GM23338 (cell line): Measurements from ENCODE around the gene RAC3. TPM values are rescaled to one million over a fixed set of nuclear protein-coding genes. Genes with fewer than 3 reads are reported as not detected.

Source experiments
- ATAC-seq: fragments of 200-7000 bp; cut with Tn5 transposase; 3 replicates; pipeline ENCODE4 v1.9.1; 2020
- DNase-seq: peaks from one replicate; pipeline ENCODE4 v3.0.0-alpha.2; 2015; ENCODE audit warnings: low spot score
- H2AFZ ChIP-seq: fragments of 200-600 bp; sonication (generic); 2 replicates; pipeline ENCODE4 v1.8.0; 2016; ENCODE audit warnings: antibody characterized with exemption, mild to moderate bottlenecking, moderate library complexity
- H3F3A ChIP-seq: fragments of 200-600 bp; sonication (generic); replicated peaks from 2 replicates; pipeline ENCODE4 v1.8.0; 2017; ENCODE audit warnings: antibody characterized with exemption, mixed run types, low read depth
- H3K27ac ChIP-seq: fragments of 200-600 bp; sonication (generic); 2 replicates; pipeline ENCODE4 v1.6.1; 2016; ENCODE audit warnings: low read depth
- H3K27me3 ChIP-seq: fragments of 200-600 bp; sonication (generic); 2 replicates; pipeline ENCODE4 v1.8.0; 2016; ENCODE audit warnings: mild to moderate bottlenecking, mixed run types, moderate library complexity; ENCODE audit not compliant: insufficient read depth
- H3K36me3 ChIP-seq: fragments of 200-600 bp; sonication (generic); 2 replicates; pipeline ENCODE4 v1.8.0; 2016; ENCODE audit warnings: mild to moderate bottlenecking; ENCODE audit not compliant: insufficient read depth
- H3K4me1 ChIP-seq: fragments of 200-600 bp; sonication (generic); 2 replicates; pipeline ENCODE4 v1.8.0; 2016; ENCODE audit warnings: mild to moderate bottlenecking, moderate library complexity; ENCODE audit not compliant: insufficient read depth
- H3K4me2 ChIP-seq: fragments of 200-600 bp; sonication (generic); 2 replicates; pipeline ENCODE4 v1.7.1; 2017; ENCODE audit warnings: mixed run types
- H3K4me3 ChIP-seq: fragments of 200-600 bp; sonication (generic); 2 replicates; pipeline ENCODE4 v1.6.1; 2016; ENCODE audit warnings: mixed run types
- H3K79me2 ChIP-seq: fragments of 200-600 bp; sonication (generic); replicated peaks from 2 replicates; pipeline ENCODE4 v1.8.0; 2017; ENCODE audit warnings: mild to moderate bottlenecking; ENCODE audit not compliant: insufficient read depth
- H3K9me2 ChIP-seq: fragments of 200-600 bp; sonication (generic); 2 replicates; pipeline ENCODE4 v1.8.0; 2017; ENCODE audit not compliant: insufficient read depth
- H4K20me1 ChIP-seq: fragments of 200-600 bp; sonication (generic); replicated peaks from 2 replicates; pipeline ENCODE4 v1.8.0; 2017; ENCODE audit warnings: mild to moderate bottlenecking; ENCODE audit not compliant: insufficient read depth
- H3K27ac Mint-ChIP-seq: 2 replicates; pipeline ENCODE4 v1.8.0; 2020; ENCODE audit warnings: inconsistent platforms, mild to moderate bottlenecking, moderate library complexity, mixed read lengths
- H3K27me3 Mint-ChIP-seq: 3 replicates; pipeline ENCODE4 v1.8.0; 2022; ENCODE audit warnings: low read depth, mild to moderate bottlenecking, moderate library complexity, mixed read lengths, inconsistent platforms; ENCODE audit not compliant: insufficient read depth, poor library complexity
- H3K36me3 Mint-ChIP-seq: 3 replicates; pipeline ENCODE4 v1.8.0; 2021; ENCODE audit warnings: low read depth, mild to moderate bottlenecking, inconsistent platforms, moderate library complexity, mixed read lengths
- H3K4me1 Mint-ChIP-seq: 3 replicates; pipeline ENCODE4 v1.8.0; 2020; ENCODE audit warnings: mild to moderate bottlenecking, inconsistent platforms, mixed read lengths
- H3K4me3 Mint-ChIP-seq: 3 replicates; pipeline ENCODE4 v1.8.0; 2021; ENCODE audit warnings: moderate library complexity, mild to moderate bottlenecking, inconsistent platforms, mixed read lengths
- H3K9me3 Mint-ChIP-seq: 3 replicates; pipeline ENCODE4 v1.8.0; 2020; ENCODE audit warnings: moderate library complexity, mild to moderate bottlenecking, inconsistent platforms, mixed read lengths
- CREB1 ChIP-seq: fragments of 250-450 bp; sonication (Bioruptor Pico); IDR thresholded peaks from 2 replicates; pipeline ENCODE4 v1.5.0; 2020; ENCODE audit warnings: low read depth, mild to moderate bottlenecking, moderate library complexity
- CTCF ChIP-seq, 2 experiments: fragments of 200-600 bp in 1 of 2; sonication (generic) in 1 of 2; conservative IDR thresholded peaks; 2 replicates each; pipeline versions ENCODE4 v1.5.1 to v1.6.1; 2016 to 2017; ENCODE audit warnings: antibody characterized with exemption in 2 of 2, low read depth in 2 of 2, mild to moderate bottlenecking in 2 of 2, moderate library complexity in 1 of 2
- ETS1 ChIP-seq: IDR thresholded peaks from 2 replicates; pipeline ENCODE4 v1.6.1; 2016; ENCODE audit warnings: antibody characterized with exemption
- EZH2 ChIP-seq: fragments of 200-600 bp; sonication (generic); IDR thresholded peaks from one replicate; pipeline ENCODE4 v1.8.0; 2017; ENCODE audit warnings: antibody characterized with exemption, mild to moderate bottlenecking, low read depth; ENCODE audit not compliant: unreplicated experiment
- EZH2phosphoT487 ChIP-seq: fragments of 200-600 bp; sonication (generic); IDR thresholded peaks from one replicate; pipeline ENCODE4 v1.8.1; 2018; ENCODE audit warnings: antibody characterized with exemption; ENCODE audit not compliant: unreplicated experiment
- JUNB ChIP-seq: IDR thresholded peaks from one replicate; pipeline ENCODE4 v1.6.1; 2016; ENCODE audit warnings: antibody characterized with exemption; ENCODE audit not compliant: unreplicated experiment
- NANOG ChIP-seq: IDR thresholded peaks from 2 replicates; pipeline ENCODE4 v1.6.1; 2016; ENCODE audit warnings: antibody characterized with exemption, borderline replicate concordance
- POLR2AphosphoS5 ChIP-seq: IDR thresholded peaks from 2 replicates; pipeline ENCODE4 v1.6.1; 2016; ENCODE audit warnings: antibody characterized with exemption, low read depth
- REST ChIP-seq: IDR thresholded peaks from one replicate; pipeline ENCODE4 v1.6.1; 2018; ENCODE audit warnings: antibody characterized with exemption; ENCODE audit not compliant: unreplicated experiment
- STAT1 ChIP-seq: IDR thresholded peaks from one replicate; pipeline ENCODE4 v1.6.1; 2016; ENCODE audit warnings: antibody characterized with exemption; ENCODE audit not compliant: unreplicated experiment
- ZNF114 ChIP-seq: fragments of 250-450 bp; sonication (Bioruptor Pico); IDR thresholded peaks from 2 replicates; pipeline ENCODE4 v1.5.0; 2020; ENCODE audit warnings: mild to moderate bottlenecking, moderate library complexity
- ZNF331 ChIP-seq: fragments of 250-450 bp; sonication (Bioruptor Pico); IDR thresholded peaks from 2 replicates; pipeline ENCODE4 v1.5.0; 2020; ENCODE audit warnings: low read depth, mild to moderate bottlenecking, moderate library complexity
- ZNF462 ChIP-seq: fragments of 250-450 bp; sonication (Bioruptor Pico); IDR thresholded peaks from 2 replicates; pipeline ENCODE4 v1.5.0; 2020; ENCODE audit warnings: mild to moderate bottlenecking, moderate library complexity
- polyA plus RNA-seq: library from polyadenylated mRNA; unstranded; fragments of >200 nt; fragmentation: Nextera tagmentation; extraction: Ambion mirVana; gene quantifications from 2 replicates; pipeline ENCODE4 v1.2.1, GENCODE V29; 2016
- total RNA-seq: library from RNA; depleted of rRNA; stranded (reverse); fragments of >200 nt; shearing (Covaris generic); gene quantifications from 2 replicates; pipeline ENCODE4 v1.2.3, GENCODE V29; 2014

Gene RAC3
- total and polyA plus RNA-seq, 2 experiments from 2014 or later, result 31.5 to 293 TPM

GRCh38 chr17:82042649-82043048, 11.2 kb downstream of the RAC3 start:
- Mint-ChIP-seq H3K4me3 (no peak overlapping the region), H3K27ac (no peak overlapping the region), H3K4me1 (peaks cover 21% of the 10 kb centered on the region), H3K9me3 (no peaks in the 10 kb centered on the region; the same call in 2 of the 3 replicates), H3K27me3 (peaks cover 14% of the 10 kb centered on the region), H3K36me3 (peaks cover 4% of the 10 kb centered on the region)
- no peak overlapping the region for H3K4me2 ChIP-seq
- H3K79me2 ChIP-seq, result no peaks in the 10 kb centered on the region
- no peaks in the 10 kb centered on the region for H4K20me1 ChIP-seq
- no peaks in the 10 kb centered on the region for H3K27me3 ChIP-seq
- no peak overlapping the region for H3K4me3 ChIP-seq
- TF ChIP-seq ZNF114 (no peak), JUNB (no peak), REST (no peak), EZH2phosphoT487 (no peak), STAT1 (no peak), EZH2 (no peak), ZNF462 (CRISPR knock-in tag) (no peak), ZNF331 (CRISPR knock-in tag) (no peak), ETS1 (no peak), POLR2AphosphoS5 (no peak), NANOG (no peak), CREB1 (CRISPR knock-in tag) (no peak), CTCF (conservative IDR thresholded peaks at IDR 0.05; ENCODE audit: low read depth in 2 of 2) (no peak)
- no peaks in the 10 kb centered on the region for H3K36me3 ChIP-seq
- H2AFZ ChIP-seq, result no peak overlapping the region
- ATAC-seq (no peak), DNase-seq (no peak)
- no peaks in the 10 kb centered on the region for H3K9me2 ChIP-seq
- peaks cover 3% of the 10 kb centered on the region; the same call in 1 of the 2 replicates for H3F3A ChIP-seq
- H3K27ac ChIP-seq, result no peak overlapping the region
- no peaks in the 10 kb centered on the region for H3K4me1 ChIP-seq
